Cardiac ventricle fibroblast (primary cell): ENCODE data around the gene OR10T2. TPM values are rescaled to one million over a fixed set of nuclear protein-coding genes. Genes with fewer than 3 reads are reported as not detected.

ENCODE experiments used
- total RNA-seq: library from RNA; depleted of rRNA; stranded (reverse); fragments of >200 nt; gene quantifications from 2 replicates; pipeline ENCODE4 v1.2.3, GENCODE V29; 2015

Gene OR10T2
- total RNA-seq, result not detected in 2 replicates

GRCh38 chr1:158398818-158399514, at the start of gene OR10T2:
Gene OR10T2 (minus strand): TSS chr1:158399466. CDS start chr1:158399466, 0 bp downstream.

GRCh38 chr1:158426137-158426536, 26.9 kb upstream of the OR10T2 start, which contains the start of gene OR10K2:
Gene OR10K2 (minus strand): TSS chr1:158426237. CDS start chr1:158420866, 5,371 bp downstream.

GRCh38 chr1:158353303-158354075, 45.8 kb downstream of the OR10T2 start, which contains the start of gene CD1E:
Gene CD1E (plus strand): TSS chr1:158353894. CDS start chr1:158353989, 95 bp downstream.

Other genes with a start within 250 kb of the OR10T2 start
- gene CD1D, start 218.6 kb downstream of the OR10T2 start, total RNA-seq, result 1.2 and 1.3 TPM in 2 replicates
- not detected in 2 replicates for gene CD1A, start 145.0 kb downstream of the OR10T2 start, total RNA-seq
- gene CD1C, start 109.5 kb downstream of the OR10T2 start, total RNA-seq, result not detected in 2 replicates
- not detected in 2 replicates for gene CD1B, start 67.9 kb downstream of the OR10T2 start, total RNA-seq
- not detected in 2 replicates for gene CD1E, start 45.6 kb downstream of the OR10T2 start, total RNA-seq
- not detected in 2 replicates for gene OR10K2, start 26.8 kb upstream of the OR10T2 start, total RNA-seq
- not detected in 2 replicates for gene OR10K1, start 62.4 kb upstream of the OR10T2 start, total RNA-seq
- not detected in 2 replicates for gene OR10R2, start 72.8 kb upstream of the OR10T2 start, total RNA-seq
- not detected in 2 replicates for gene OR6Y1, start 154.9 kb upstream of the OR10T2 start, total RNA-seq
- not detected in 2 replicates for gene OR6P1, start 171.1 kb upstream of the OR10T2 start, total RNA-seq
- gene OR10X1, start 180.4 kb upstream of the OR10T2 start, total RNA-seq, result not detected in 2 replicates
- gene OR10Z1, start 205.8 kb upstream of the OR10T2 start, total RNA-seq, result not detected in 2 replicates